ENCODE data around the gene LSM14B. TPM values are rescaled to one million over a fixed set of nuclear protein-coding genes. Genes with fewer than 3 reads are reported as not detected.

LSM14B gene
- total RNA-seq, 1 donor from 2014 or later = 67.8 TPM

DNA sequence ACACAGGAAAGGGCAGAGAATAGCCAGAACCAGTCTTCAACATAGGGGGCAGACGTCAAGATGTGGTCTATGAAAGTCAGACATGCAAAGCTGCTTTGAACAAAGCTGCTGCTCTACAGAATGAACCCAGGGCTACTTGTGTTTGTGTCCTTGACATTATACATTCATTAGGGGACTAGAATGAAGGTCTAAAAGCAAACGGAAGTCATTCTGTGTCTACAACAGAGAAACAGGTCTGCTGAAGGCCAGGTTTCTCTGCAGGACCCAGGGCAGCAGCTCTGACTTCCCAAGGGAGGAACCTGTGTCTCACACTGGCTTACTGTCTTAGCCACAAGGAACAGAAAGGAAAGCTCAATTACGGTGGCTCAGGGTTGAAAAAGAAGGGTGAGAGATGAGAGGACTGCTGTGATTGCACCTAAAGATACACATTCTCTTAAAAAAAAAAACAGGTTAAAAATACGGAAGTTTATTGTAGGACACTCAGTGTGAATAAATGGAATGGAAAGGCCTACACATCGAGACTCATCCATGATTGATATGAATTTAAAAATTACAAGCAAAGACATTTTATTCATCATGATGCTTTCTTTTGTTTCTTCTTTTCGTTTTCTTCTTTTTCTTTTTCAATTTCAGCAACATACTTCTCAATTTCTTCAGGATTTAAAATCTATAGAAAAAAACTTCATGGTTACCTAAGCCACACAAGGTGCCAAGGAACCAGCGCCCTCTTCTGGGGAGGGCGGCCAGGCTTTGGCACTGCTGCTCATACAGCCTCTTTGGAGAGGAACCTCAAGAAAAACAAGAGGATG, 14.2 kb downstream of the LSM14B start:
- Mint-ChIP-seq H3K27ac (ENCODE audit: unreplicated experiment) (peak overlapping the region; percentile 44), H3K9me3 (ENCODE audit: unreplicated experiment) (no peaks in the 10 kb centered on the region), H3K27me3 (ENCODE audit: unreplicated experiment) (no peaks in the 10 kb centered on the region), H3K4me1 (ENCODE audit: unreplicated experiment) (peaks cover 13% of the 10 kb centered on the region), H3K4me3 (ENCODE audit: unreplicated experiment) (no peak overlapping the region), H3K36me3 (ENCODE audit: unreplicated experiment) (peaks cover 39% of the 10 kb centered on the region)
- no peak for DNase-seq (ENCODE audit: extremely low spot score, unreplicated experiment)
- TF ChIP-seq, protein P1, sequence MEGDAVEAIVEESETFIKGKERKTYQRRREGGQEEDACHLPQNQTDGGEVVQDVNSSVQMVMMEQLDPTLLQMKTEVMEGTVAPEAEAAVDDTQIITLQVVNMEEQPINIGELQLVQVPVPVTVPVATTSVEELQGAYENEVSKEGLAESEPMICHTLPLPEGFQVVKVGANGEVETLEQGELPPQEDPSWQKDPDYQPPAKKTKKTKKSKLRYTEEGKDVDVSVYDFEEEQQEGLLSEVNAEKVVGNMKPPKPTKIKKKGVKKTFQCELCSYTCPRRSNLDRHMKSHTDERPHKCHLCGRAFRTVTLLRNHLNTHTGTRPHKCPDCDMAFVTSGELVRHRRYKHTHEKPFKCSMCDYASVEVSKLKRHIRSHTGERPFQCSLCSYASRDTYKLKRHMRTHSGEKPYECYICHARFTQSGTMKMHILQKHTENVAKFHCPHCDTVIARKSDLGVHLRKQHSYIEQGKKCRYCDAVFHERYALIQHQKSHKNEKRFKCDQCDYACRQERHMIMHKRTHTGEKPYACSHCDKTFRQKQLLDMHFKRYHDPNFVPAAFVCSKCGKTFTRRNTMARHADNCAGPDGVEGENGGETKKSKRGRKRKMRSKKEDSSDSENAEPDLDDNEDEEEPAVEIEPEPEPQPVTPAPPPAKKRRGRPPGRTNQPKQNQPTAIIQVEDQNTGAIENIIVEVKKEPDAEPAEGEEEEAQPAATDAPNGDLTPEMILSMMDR (IDR thresholded peaks at IDR 0.05) = peak; percentile 84

DNA sequence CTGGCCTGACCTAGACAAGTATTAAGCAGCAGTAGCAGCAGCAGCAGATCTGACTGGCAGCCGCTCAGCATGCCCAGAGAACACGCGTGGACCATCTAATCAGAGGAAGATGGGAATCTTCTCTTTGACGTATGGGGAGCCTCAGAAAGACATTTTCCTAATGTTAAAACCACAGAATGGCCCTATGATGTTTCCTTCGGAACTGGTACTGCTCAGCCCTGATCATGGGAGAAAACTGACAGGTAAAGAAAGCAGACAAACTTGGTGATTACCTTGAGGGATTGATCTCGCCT, 14.8 kb downstream of the LSM14B start:
- TF ChIP-seq, protein P1 (IDR thresholded peaks at IDR 0.05) = no peak
- peak overlapping the region; percentile 44 for H3K27ac Mint-ChIP-seq (ENCODE audit: unreplicated experiment)
- H3K4me3 Mint-ChIP-seq (ENCODE audit: unreplicated experiment) = no peak overlapping the region
- H3K4me1 Mint-ChIP-seq (ENCODE audit: unreplicated experiment) = peaks cover 18% of the 10 kb centered on the region
- H3K9me3 Mint-ChIP-seq (ENCODE audit: unreplicated experiment) = no peaks in the 10 kb centered on the region
- no peaks in the 10 kb centered on the region for H3K27me3 Mint-ChIP-seq (ENCODE audit: unreplicated experiment)
- no peak for DNase-seq (ENCODE audit: extremely low spot score, unreplicated experiment)
- peaks cover 35% of the 10 kb centered on the region for H3K36me3 Mint-ChIP-seq (ENCODE audit: unreplicated experiment)

DNA sequence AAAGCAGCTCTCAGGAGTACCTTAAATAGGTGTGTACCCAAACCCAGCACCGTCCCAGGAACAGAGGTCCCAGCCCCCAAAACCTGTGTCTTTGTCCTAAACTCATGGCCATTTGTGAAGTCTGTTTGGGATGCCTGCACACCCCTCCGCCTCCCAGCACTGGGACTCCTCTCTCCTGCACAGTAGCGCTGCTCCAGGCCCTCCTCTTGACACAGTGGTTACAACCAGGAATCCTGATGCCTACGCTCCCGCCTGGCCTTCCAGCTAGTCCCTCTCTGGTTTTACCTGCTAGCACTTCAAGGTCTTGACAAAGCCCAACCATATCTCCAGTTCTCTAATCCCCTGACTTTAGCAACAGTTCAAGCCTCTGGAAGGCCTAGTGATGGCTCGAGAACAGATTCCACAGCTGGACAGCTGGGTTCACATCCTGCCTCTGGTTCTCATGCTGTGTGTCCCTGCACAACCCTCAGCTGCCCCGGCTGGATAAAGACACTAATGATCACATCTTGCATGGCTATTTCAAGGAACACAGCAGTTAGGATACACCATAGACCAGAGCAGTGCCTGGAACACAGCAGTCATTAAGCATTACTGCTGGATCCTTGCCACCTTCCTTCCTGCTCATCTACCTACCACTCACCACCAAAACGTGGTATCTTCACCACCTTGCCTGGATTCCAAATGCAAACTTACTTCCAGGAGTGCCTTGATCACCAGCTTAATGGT, 15.4 kb downstream of the LSM14B start:
- Mint-ChIP-seq H3K4me3 (ENCODE audit: unreplicated experiment) (no peak overlapping the region), H3K27ac (ENCODE audit: unreplicated experiment) (no peak overlapping the region), H3K27me3 (ENCODE audit: unreplicated experiment) (no peaks in the 10 kb centered on the region), H3K36me3 (ENCODE audit: unreplicated experiment) (peaks cover 30% of the 10 kb centered on the region), H3K4me1 (ENCODE audit: unreplicated experiment) (peaks cover 22% of the 10 kb centered on the region), H3K9me3 (ENCODE audit: unreplicated experiment) (no peaks in the 10 kb centered on the region)
- TF ChIP-seq, protein P1 (IDR thresholded peaks at IDR 0.05) = no peak
- no peak for DNase-seq (ENCODE audit: extremely low spot score, unreplicated experiment)

DNA sequence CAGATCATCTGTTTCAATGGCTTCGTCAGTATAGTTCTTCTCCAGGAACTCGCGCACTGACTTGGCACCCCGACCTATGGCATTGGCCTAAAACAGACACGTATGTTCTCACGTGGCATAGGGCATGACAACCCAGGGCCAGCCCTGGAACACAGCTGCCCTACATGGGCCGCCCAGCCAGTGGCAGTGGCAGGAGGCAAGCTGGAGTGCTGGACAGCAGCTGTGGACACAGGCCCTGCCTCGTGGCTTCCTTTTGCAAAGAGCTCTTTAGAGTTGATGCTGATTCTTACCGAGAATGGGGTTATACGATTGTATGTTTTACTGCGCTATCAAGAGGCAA, 15.9 kb downstream of the LSM14B start:
- Mint-ChIP-seq H3K27me3 (ENCODE audit: unreplicated experiment) (no peaks in the 10 kb centered on the region), H3K9me3 (ENCODE audit: unreplicated experiment) (no peaks in the 10 kb centered on the region), H3K4me1 (ENCODE audit: unreplicated experiment) (peaks cover 22% of the 10 kb centered on the region), H3K36me3 (ENCODE audit: unreplicated experiment) (peaks cover 28% of the 10 kb centered on the region), H3K4me3 (ENCODE audit: unreplicated experiment) (no peak overlapping the region), H3K27ac (ENCODE audit: unreplicated experiment) (no peak overlapping the region)
- TF ChIP-seq, protein P1 (IDR thresholded peaks at IDR 0.05) = no peak
- DNase-seq (ENCODE audit: extremely low spot score, unreplicated experiment) = no peak

DNA sequence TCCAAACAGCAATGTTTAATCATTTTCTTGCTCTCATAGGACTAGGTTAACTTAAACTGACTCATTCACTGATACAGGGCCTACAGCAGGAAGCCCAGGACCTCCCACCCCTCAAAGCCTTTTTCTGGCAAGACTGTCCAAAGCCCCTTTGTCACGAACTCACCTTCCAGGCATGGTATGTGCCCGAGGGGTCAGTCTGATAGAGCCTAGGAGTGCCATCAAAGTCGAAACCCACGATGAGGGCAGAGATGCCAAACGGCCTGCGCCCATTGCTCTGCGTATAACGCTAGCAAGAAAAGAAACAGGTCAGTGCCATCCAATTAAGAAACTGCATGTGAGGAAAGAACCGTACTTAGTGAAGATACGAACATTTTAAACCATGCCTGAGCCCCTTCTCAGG, 16.6 kb downstream of the LSM14B start:
- DNase-seq (ENCODE audit: extremely low spot score, unreplicated experiment) = no peak
- TF ChIP-seq, protein P1 (IDR thresholded peaks at IDR 0.05) = no peak
- Mint-ChIP-seq H3K4me3 (ENCODE audit: unreplicated experiment) (no peak overlapping the region), H3K4me1 (ENCODE audit: unreplicated experiment) (peaks cover 22% of the 10 kb centered on the region), H3K36me3 (ENCODE audit: unreplicated experiment) (peaks cover 27% of the 10 kb centered on the region), H3K9me3 (ENCODE audit: unreplicated experiment) (no peaks in the 10 kb centered on the region), H3K27ac (ENCODE audit: unreplicated experiment) (no peak overlapping the region), H3K27me3 (ENCODE audit: unreplicated experiment) (no peaks in the 10 kb centered on the region)
